ENCODE results near the gene NAV2.

Gene NAV2

DNA sequence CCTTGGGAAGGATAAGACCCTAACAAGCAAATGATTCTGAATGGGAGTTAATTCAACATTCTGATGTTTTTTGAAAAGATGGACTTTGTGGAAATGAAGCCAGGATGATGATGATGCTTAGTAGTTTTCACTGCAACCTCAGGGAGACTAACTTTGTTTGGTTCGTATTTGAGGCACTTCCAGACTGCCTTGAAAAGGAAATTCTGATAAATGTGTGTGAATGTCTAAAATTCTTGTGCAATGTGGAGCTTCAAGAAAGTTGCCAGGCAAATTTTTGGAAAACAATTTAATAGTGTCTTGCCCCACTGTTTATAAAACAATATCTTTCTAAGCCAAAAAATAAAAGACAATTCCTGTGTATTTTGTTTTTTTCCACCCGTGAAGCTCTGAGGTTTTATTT is 11.2 kb upstream of the NAV2 start:
- TF ChIP-seq OSR1 (CRISPR knock-in tag; IDR thresholded peaks at IDR 0.05) (no peak), POU6F1 (CRISPR knock-in tag; IDR thresholded peaks at IDR 0.05; ENCODE audit: borderline replicate concordance, low read depth) (no peak), ZNF565 (CRISPR knock-in tag; conservative IDR thresholded peaks at IDR 0.05; ENCODE audit: low read depth) (no peak), PPARA (CRISPR knock-in tag; IDR thresholded peaks at IDR 0.05; ENCODE audit: borderline replicate concordance) (no peak), GLIS3 (CRISPR knock-in tag; IDR thresholded peaks at IDR 0.05) (no peak), SNAI2 (CRISPR knock-in tag; IDR thresholded peaks at IDR 0.05) (no peak), ISL1 (CRISPR knock-in tag; IDR thresholded peaks at IDR 0.05) (no peak), TOX (CRISPR knock-in tag; IDR thresholded peaks at IDR 0.05; ENCODE audit: borderline replicate concordance) (no peak), ZC3H10 (CRISPR knock-in tag; IDR thresholded peaks at IDR 0.05) (no peak), ZNF70 (CRISPR knock-in tag; IDR thresholded peaks at IDR 0.05) (no peak), CREB5 (CRISPR knock-in tag; IDR thresholded peaks at IDR 0.05; ENCODE audit: low read depth) (no peak), BACH2 (CRISPR knock-in tag; IDR thresholded peaks at IDR 0.05; ENCODE audit: borderline replicate concordance) (no peak), ESRRG (CRISPR knock-in tag; IDR thresholded peaks at IDR 0.05) (no peak), RARB (CRISPR knock-in tag; IDR thresholded peaks at IDR 0.05) (no peak), CSDC2 (CRISPR knock-in tag; IDR thresholded peaks at IDR 0.05) (no peak), ZFP3 (CRISPR knock-in tag; IDR thresholded peaks at IDR 0.05) (no peak)
- TF ChIP-seq, protein P1, sequence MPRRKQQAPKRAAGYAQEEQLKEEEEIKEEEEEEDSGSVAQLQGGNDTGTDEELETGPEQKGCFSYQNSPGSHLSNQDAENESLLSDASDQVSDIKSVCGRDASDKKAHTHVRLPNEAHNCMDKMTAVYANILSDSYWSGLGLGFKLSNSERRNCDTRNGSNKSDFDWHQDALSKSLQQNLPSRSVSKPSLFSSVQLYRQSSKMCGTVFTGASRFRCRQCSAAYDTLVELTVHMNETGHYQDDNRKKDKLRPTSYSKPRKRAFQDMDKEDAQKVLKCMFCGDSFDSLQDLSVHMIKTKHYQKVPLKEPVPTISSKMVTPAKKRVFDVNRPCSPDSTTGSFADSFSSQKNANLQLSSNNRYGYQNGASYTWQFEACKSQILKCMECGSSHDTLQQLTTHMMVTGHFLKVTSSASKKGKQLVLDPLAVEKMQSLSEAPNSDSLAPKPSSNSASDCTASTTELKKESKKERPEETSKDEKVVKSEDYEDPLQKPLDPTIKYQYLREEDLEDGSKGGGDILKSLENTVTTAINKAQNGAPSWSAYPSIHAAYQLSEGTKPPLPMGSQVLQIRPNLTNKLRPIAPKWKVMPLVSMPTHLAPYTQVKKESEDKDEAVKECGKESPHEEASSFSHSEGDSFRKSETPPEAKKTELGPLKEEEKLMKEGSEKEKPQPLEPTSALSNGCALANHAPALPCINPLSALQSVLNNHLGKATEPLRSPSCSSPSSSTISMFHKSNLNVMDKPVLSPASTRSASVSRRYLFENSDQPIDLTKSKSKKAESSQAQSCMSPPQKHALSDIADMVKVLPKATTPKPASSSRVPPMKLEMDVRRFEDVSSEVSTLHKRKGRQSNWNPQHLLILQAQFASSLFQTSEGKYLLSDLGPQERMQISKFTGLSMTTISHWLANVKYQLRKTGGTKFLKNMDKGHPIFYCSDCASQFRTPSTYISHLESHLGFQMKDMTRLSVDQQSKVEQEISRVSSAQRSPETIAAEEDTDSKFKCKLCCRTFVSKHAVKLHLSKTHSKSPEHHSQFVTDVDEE (CRISPR knock-in tag; IDR thresholded peaks at IDR 0.05) = no peak
- TF ChIP-seq, protein P2, sequence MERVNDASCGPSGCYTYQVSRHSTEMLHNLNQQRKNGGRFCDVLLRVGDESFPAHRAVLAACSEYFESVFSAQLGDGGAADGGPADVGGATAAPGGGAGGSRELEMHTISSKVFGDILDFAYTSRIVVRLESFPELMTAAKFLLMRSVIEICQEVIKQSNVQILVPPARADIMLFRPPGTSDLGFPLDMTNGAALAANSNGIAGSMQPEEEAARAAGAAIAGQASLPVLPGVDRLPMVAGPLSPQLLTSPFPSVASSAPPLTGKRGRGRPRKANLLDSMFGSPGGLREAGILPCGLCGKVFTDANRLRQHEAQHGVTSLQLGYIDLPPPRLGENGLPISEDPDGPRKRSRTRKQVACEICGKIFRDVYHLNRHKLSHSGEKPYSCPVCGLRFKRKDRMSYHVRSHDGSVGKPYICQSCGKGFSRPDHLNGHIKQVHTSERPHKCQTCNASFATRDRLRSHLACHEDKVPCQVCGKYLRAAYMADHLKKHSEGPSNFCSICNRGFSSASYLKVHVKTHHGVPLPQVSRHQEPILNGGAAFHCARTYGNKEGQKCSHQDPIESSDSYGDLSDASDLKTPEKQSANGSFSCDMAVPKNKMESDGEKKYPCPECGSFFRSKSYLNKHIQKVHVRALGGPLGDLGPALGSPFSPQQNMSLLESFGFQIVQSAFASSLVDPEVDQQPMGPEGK (CRISPR knock-in tag; IDR thresholded peaks at IDR 0.05; ENCODE audit: borderline replicate concordance) = no peak
- TF ChIP-seq, protein P3, sequence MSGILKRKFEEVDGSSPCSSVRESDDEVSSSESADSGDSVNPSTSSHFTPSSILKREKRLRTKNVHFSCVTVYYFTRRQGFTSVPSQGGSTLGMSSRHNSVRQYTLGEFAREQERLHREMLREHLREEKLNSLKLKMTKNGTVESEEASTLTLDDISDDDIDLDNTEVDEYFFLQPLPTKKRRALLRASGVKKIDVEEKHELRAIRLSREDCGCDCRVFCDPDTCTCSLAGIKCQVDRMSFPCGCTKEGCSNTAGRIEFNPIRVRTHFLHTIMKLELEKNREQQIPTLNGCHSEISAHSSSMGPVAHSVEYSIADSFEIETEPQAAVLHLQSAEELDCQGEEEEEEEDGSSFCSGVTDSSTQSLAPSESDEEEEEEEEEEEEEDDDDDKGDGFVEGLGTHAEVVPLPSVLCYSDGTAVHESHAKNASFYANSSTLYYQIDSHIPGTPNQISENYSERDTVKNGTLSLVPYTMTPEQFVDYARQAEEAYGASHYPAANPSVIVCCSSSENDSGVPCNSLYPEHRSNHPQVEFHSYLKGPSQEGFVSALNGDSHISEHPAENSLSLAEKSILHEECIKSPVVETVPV (CRISPR knock-in tag; IDR thresholded peaks at IDR 0.05) = no peak
- ATAC-seq = no peak

DNA sequence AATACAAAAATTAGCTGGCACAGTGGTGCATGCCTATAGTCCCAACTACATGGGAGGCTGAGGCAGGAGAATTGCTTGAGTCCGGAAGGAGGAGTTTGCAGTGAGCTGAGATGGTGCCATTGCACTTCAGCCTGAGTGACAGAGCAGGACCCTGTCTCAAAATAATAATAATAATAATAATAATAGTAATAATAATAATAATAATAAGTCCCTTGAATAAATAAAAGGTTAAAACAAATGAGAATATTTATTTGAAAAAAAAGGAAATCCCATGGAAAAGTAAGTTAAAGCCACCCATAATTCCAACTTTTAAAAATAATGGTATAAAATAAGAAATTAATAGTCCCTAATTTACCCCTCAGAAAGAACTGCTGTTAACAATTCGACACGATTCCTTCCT is 10.0 kb upstream of the NAV2 start:
- ATAC-seq = no peak
- no peak for TF ChIP-seq ARNTL (CRISPR knock-in tag; IDR thresholded peaks at IDR 0.05; ENCODE audit: borderline replicate concordance, low read depth)
- TF ChIP-seq, protein P1 (CRISPR knock-in tag; IDR thresholded peaks at IDR 0.05) = no peak
- TF ChIP-seq CREB5 (CRISPR knock-in tag; IDR thresholded peaks at IDR 0.05; ENCODE audit: low read depth) = no peak
- TF ChIP-seq ZFP3 (CRISPR knock-in tag; IDR thresholded peaks at IDR 0.05) = no peak
- TF ChIP-seq ZC3H10 (CRISPR knock-in tag; IDR thresholded peaks at IDR 0.05) = no peak
- TF ChIP-seq POU6F1 (CRISPR knock-in tag; IDR thresholded peaks at IDR 0.05; ENCODE audit: borderline replicate concordance, low read depth) = no peak
- no peak for TF ChIP-seq TCF4 (CRISPR knock-in tag; IDR thresholded peaks at IDR 0.05; ENCODE audit: borderline replicate concordance)
- no peak for TF ChIP-seq ZNF565 (CRISPR knock-in tag; conservative IDR thresholded peaks at IDR 0.05; ENCODE audit: low read depth)
- no peak for TF ChIP-seq ISL1 (CRISPR knock-in tag; IDR thresholded peaks at IDR 0.05)
- no peak for TF ChIP-seq ZFP30 (CRISPR knock-in tag; IDR thresholded peaks at IDR 0.05)
- no peak for TF ChIP-seq TOX (CRISPR knock-in tag; IDR thresholded peaks at IDR 0.05; ENCODE audit: borderline replicate concordance)
- no peak for TF ChIP-seq BACH2 (CRISPR knock-in tag; IDR thresholded peaks at IDR 0.05; ENCODE audit: borderline replicate concordance)
- no peak for TF ChIP-seq GLIS3 (CRISPR knock-in tag; IDR thresholded peaks at IDR 0.05)
- TF ChIP-seq CSDC2 (CRISPR knock-in tag; IDR thresholded peaks at IDR 0.05) = no peak
- TF ChIP-seq ZNF8 (CRISPR knock-in tag; IDR thresholded peaks at IDR 0.05) = no peak

All from SK-N-SH treated with all-trans-retinoic acid at 6 μM for 48 hours (cell line).